ENCODE data around the gene MICU1.

The MICU1 gene

DNA sequence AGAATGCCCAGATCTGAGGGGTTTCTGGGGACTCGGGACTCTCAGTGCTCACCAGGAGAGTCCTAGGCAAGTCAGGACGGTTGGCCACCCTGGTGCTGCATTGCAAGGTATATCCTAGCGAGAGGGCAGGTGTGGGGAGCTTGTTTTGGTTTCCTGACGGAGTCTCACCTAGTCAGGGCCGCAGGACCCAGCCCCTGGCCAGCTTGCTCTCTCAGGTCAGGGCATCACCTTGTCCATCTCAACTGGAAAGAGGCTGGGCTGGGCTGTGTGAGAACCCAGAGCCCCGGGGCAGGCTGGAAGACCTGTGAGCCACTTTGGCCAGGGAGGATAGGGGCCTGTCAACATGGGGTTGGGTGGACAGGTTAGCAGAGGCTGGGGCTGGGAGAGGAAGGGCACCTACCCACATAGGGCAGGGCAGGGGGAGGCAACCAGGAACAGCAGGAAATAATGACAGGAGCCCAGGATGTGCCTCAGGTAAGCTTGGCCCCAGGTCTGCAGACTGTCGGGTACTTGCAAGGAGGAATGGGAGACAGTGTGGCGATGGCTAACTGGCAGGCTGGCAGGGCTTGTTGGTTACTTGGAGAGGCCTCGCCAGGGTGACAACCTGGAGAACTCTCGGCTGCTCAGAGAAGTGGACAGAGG, 302.6 kb downstream of the MICU1 start:
- no peak for DNase-seq

DNA sequence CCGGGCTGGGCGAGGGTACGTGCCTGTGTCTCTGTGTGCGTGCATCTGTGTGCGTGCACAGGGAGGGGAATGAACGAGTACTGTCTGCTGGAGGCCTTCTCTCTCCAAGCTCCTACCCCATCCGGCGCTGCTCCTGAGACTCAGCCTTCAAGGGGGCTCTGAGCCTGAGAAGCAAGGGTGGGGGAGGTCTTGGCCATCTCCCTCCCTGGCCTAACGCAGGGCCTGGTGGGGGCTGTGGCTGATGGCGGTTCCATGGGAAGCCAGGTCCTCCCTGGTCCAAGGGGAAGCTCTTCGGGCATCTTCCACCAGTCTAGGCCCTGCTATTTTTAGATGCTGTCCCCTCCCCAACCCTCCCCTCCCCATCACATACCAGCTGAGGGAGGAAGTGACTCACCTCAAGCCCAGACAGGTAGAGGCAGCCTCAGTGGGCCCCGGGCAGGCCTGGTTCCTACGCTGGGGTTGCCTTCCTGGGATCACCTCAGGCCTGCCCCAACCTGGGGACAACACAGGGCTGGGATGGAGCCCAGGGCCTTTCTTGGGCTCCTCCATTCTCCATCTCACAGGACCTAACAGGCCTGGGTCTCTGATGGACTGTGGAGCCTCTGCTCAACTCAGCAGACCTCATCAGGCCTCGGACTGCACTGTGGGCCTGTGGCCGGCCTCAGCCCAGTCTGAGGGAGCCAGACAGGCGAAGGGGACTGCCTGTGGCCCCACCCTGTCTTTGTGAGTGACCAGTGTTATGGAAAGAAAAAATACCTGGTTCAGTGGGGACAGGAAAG, 303.4 kb downstream of the MICU1 start:
- DNase-seq, result peak; percentile 55

DNA sequence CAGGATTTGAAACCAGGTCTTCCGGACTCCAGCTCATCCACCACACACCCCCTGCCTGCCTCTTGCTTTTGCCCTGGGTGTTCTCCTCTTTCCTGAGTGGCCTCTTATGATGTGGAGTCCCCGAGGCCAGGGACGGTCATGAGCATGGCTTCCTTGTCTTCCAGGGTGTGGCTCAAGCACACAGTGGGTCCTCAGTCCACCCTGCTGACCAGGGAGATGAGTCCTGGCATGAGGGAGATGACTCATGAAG, 303.9 kb downstream of the MICU1 start:
- no peak for DNase-seq

DNA sequence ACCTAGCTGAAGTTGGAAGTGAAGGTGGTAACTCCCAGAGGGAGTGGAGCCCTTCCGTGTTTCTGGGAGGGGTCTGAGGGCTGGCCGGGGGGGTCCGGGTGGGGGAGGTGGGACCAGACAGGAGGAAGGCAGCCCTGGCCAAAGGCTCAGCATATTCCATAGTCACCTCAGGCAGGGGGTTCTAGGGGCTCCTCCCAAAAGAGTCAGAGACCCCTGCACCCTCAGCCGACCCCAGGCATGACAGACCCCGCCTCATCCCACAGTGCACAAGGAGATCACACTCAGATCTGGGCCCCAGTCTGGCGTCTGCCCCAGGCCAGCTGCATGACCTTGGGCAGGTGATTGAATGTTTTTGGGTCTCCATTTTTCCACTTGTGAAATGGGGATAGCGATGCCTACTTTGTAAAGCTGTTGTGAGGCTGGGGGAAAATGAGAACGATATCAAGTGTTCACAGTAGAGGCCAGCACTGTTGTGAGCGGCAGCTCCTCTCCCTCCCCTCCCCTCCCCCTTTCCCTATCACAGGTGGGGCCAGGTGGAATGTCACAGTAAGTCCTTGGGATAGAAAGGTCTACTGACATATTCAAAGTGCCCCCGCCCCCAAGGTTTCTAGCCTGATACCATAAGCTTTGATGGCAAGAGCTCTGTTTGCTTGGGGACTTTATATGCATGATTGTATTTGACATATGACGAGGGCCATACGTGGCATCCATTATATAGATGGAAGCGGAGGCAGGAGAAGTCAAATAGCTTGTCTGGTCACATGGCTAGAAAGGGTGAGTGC, 304.4 kb downstream of the MICU1 start:
- DNase-seq, result no peak

DNA sequence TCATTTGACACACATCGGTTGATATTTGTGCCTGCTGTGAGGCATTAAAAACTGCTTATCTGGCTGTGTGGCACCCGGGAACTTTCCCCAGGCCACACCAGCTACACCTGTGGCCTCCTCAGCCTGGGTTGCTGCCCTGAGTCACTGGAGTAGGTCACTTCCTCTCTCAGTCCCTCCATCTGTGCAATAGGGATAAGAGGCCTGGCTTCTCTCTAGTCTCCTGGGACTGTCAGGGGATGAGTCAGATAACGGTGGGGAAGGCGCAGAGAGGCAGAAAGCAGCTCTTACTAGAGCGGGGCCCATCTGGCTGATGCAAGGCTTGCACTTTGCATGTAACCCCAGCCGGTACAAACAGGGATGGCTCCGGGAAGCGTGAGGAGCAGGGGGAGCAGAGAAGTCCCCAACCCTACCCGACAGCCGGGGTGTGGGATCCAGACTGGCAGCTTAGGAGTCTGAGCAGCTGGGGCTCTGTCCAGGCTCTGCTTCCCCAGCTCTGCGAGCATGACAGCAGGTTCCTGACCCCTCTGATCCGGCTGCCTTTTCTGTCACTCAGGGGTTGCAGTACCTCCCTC, 305.1 kb downstream of the MICU1 start:
- peak; percentile 49 for DNase-seq

DNA sequence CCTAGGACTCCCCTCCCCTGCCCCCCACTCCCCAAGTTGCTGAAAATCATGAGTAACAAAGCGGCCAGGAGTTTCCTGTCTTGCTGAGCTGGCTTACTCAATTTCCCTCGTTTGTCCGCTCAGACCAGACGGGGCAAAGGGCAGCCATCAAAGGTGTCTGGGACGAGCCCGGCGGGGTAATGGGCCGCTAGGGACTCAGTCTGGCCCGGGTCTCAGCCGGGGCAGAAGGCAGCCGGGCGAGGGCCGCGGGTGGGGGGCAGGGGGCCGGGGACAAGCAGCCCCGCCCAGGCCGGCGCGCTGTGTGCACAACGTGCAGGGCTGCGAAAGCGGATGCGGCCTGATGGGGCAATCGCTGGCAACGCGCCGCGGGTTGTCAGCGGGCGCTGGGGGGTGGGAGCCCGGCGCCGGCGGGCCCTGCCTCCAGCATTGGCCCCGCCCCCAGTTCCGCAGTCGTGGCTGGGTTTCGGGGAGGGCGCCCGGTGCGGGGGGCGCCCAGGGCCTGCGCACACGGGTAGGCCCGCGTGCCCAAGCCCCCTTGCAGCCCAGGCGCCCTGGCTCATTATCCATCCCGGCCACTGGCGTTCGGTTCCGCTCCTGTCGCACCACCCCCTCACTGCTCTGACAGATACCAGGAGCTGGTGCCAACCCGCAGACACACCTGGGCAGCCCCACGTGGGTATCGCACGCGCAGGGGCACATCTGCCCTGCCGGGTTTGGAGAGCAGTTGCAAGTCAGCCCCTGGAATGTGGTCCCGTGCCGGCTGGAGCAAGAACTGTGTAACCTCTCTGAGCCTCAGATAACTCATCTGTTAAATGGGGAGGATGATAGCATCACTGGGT, 306.2 kb downstream of the MICU1 start:
- DNase-seq, result peak; percentile 88

DNA sequence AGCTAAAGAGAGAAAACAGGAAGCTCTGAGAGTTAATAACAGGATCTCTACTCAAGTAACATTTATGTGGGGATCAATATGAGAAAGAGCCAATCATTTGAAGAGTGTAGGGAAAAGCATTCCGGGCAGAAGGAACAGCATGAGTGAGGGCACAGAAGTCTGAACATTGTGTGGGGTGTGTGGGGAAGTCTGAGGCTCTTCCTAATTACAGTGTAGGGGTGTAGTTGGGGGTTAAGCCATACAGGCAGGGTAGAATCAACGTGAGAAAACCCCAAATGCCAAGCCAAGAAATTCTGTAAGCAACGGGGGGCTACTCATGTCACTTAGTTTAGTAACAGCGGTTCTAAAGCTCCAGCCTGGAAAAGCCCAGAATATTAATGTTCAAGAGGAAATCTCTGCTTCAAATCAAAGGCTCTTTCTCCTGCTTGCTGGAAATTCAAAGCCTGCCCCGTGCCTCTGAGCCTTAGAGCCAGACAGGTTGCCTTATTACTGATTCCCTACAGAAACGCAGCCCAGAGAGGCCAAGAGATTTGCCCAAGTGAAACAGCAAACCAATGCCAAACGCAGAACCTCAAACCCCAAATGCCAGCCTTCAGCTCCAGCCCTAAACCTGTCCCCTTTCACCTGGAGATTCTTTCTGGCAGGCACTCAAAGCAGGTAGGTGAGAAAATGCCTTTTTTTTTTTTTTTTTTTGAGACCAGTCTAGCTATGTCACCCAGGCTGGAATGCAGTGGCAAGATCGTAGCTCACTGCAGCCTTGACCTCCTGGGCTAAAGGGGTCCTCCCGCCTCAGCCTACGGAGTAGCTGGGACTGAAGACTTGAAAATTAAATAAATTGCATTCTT, 307.2 kb downstream of the MICU1 start:
- no peak for DNase-seq

All from activated gamma-delta T cell treated with Interleukin-2 at 50 U/mL for 16 hours (primary cell).